ENCODE data around the gene LIAS.
"Not testable (repeated sequence)": the region's sequence is repeated elsewhere in the genome, so short reads cannot be mapped to it uniquely, and the experiment has no call there.

The LIAS gene

DNA sequence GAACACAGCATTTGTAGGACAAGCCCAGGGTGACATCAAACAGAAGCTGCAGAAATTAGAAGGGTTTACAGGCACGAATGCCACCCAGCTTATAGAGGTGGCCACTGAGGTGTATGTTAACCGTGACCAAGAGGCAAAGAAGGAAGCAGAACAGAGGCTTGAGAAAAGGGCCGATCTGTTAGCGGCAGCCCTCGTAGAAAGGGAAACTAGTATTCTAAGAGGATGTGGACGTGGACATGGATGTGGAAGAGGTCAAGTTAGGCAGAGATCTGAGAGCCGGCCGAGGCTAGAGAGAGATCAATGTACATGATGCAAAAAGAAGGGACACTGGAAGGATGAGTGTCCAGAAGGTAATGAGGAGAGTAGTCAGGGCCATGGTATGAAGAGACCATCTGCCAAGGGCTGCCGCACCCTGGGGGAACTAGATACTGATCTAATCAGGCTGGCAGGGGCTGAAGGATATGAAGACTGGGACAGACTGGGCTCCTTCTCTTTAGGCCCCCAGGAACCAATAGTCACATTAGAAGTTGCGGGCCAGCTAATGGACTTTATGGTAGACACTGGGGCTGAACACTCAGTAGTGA lies 27.5 kb downstream of the LIAS start:
- H4K20me1 ChIP-seq = no peaks in the 10 kb centered on the region
- H3K27ac ChIP-seq = no peak overlapping the region
- no peak overlapping the region for H3K9ac ChIP-seq
- H3K9me3 ChIP-seq (replicated peaks in 1 of 11) = peaks cover 16 to 29% (median 26%) of the 10 kb centered on the region in 11 experiments
- no peak for TF ChIP-seq Cebpa-rat (IDR thresholded peaks at IDR 0.05)
- no peaks in the 10 kb centered on the region for H3K36me3 ChIP-seq
- H3K27me3 ChIP-seq = no peaks in the 10 kb centered on the region
- H3K4me3 ChIP-seq = no peak overlapping the region
- H3K4me1 ChIP-seq = no peaks in the 10 kb centered on the region
- H3K4me2 ChIP-seq = no peak overlapping the region

- no peak for TF ChIP-seq Cebpa-rat (IDR thresholded peaks at IDR 0.05)
- Histone ChIP-seq H3K4me1 (peaks cover 0 to 7% (median 6%) of the 10 kb centered on the region in 10 experiments; a peak in 6 of 20 replicates), H3K4me2 (no peak overlapping the region), H3K9ac (no peak overlapping the region), H3K9me3 (replicated peaks in 1 of 11) (peaks cover 0 to 8% (median 4%) of the 10 kb centered on the region in 11 experiments; a peak in 20 of 22 replicates), H3K36me3 (no peaks in the 10 kb centered on the region), H4K20me1 (no peaks in the 10 kb centered on the region), H3K27me3 (no peaks in the 10 kb centered on the region), H3K4me3 (no peak overlapping the region), H3K27ac (no peak overlapping the region)
Measured at GRCh38 chr4:39490322-39490721, 31.5 kb downstream of the LIAS start.

- TF ChIP-seq Cebpa-rat (IDR thresholded peaks at IDR 0.05) = no peak
- Histone ChIP-seq H3K27me3 (no peaks in the 10 kb centered on the region), H3K9me3 (replicated peaks in 1 of 11) (no peaks in the 10 kb centered on the region), H3K4me3 (no peak overlapping the region), H3K9ac (no peak overlapping the region), H3K4me2 (no peak overlapping the region), H3K4me1 (peaks cover 0 to 7% (median 6%) of the 10 kb centered on the region in 10 experiments; a peak in 6 of 20 replicates), H4K20me1 (no peaks in the 10 kb centered on the region), H3K27ac (no peak overlapping the region), H3K36me3 (peaks cover 8 to 15% (median 12%) of the 10 kb centered on the region in 11 experiments)
Measured at GRCh38 chr4:39494354-39494753, 35.5 kb downstream of the LIAS start.

- no peak overlapping the region for H3K27ac ChIP-seq
- H3K4me3 ChIP-seq = no peak overlapping the region
- H3K9me3 ChIP-seq (replicated peaks in 1 of 11) = no peaks in the 10 kb centered on the region
- peaks cover 19 to 28% (median 25%) of the 10 kb centered on the region in 11 experiments for H3K36me3 ChIP-seq
- no peaks in the 10 kb centered on the region for H4K20me1 ChIP-seq
- H3K4me1 ChIP-seq = peaks cover 0 to 7% (median 6%) of the 10 kb centered on the region in 10 experiments; a peak in 6 of 20 replicates
- no peak overlapping the region for H3K9ac ChIP-seq
- H3K27me3 ChIP-seq = no peaks in the 10 kb centered on the region
- no peak overlapping the region for H3K4me2 ChIP-seq
- TF ChIP-seq Cebpa-rat (IDR thresholded peaks at IDR 0.05) = no peak
Measured at GRCh38 chr4:39495446-39496213, 36.8 kb downstream of the LIAS start.

DNA sequence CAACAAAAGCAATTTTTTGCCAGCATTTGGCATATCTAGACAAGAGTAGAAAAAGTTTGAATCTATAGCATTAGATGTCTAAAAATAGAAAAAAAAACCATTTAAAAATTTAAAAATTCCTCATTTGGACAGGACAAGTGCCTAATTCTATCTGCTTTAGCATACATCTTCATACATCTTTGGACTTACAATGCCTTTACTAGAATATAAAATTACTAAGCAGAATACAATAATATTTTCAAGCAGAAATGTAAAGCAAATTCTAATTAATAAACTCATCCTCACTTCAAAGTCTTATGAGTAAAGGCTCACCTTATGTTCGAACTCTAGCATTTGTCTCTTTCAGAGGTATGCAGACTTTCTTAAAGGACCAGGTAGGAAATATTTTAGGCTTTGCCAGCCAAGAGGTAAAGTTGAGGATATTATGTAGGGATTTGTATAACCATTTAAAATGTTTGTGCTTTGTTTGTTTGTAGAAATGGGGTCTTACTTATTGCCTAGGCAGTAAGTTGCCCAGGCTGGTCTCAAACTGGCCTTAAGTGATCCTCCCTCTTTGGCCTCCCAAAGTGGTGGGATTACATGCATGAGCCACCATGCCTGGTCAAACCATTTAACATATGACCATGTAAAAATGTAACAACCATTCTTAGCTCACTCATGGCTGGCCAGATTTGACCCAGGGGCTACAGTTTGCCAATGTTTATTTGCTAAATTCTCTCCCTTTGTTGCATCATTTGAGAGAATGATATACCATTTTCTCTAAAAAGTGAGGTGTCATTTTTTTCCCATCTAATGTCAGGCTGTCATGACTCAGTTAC lies 39.3 kb downstream of the LIAS start:
- Histone ChIP-seq H3K36me3 (peaks cover 40 to 52% (median 49%) of the 10 kb centered on the region in 11 experiments), H3K9ac (no peak overlapping the region), H3K27me3 (no peaks in the 10 kb centered on the region), H3K4me2 (no peak overlapping the region), H3K4me3 (no peak overlapping the region), H4K20me1 (no peaks in the 10 kb centered on the region), H3K9me3 (replicated peaks in 1 of 11) (no peaks in the 10 kb centered on the region), H3K4me1 (no peaks in the 10 kb centered on the region), H3K27ac (no peak overlapping the region)
- TF ChIP-seq Cebpa-rat (IDR thresholded peaks at IDR 0.05) = no peak

DNA sequence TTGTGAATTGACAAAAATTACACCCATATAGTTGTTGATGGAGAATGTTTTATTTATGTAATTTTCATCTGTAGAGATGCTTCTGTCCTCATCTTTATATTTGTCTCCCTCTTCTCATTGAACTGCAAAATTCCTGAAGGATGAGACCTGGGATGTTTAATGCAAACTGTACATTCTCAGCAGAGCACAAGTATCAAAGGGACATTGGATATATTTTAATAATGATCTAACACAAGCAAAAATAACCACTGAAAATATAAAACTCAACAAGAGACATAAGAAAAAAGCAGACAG lies 39.8 kb downstream of the LIAS start:
- H3K4me1 ChIP-seq = no peaks in the 10 kb centered on the region
- no peak for TF ChIP-seq Cebpa-rat (IDR thresholded peaks at IDR 0.05)
- no peak overlapping the region for H3K9ac ChIP-seq
- no peaks in the 10 kb centered on the region for H3K9me3 ChIP-seq (replicated peaks in 1 of 11)
- no peaks in the 10 kb centered on the region for H3K27me3 ChIP-seq
- H3K27ac ChIP-seq = no peak overlapping the region
- no peak overlapping the region for H3K4me3 ChIP-seq
- H3K4me2 ChIP-seq = no peak overlapping the region
- peaks cover 46 to 58% (median 54%) of the 10 kb centered on the region in 11 experiments for H3K36me3 ChIP-seq
- no peaks in the 10 kb centered on the region for H4K20me1 ChIP-seq

GRCh38 chr4:39502019-39502663 lies 43.3 kb downstream of the LIAS start:
- no peak overlapping the region for H3K9ac ChIP-seq
- H4K20me1 ChIP-seq = no peaks in the 10 kb centered on the region
- H3K9me3 ChIP-seq (replicated peaks in 1 of 11) = no peaks in the 10 kb centered on the region
- no peaks in the 10 kb centered on the region for H3K27me3 ChIP-seq
- H3K36me3 ChIP-seq = peaks cover 80 to 92% (median 89%) of the 10 kb centered on the region in 11 experiments
- H3K27ac ChIP-seq = no peak overlapping the region
- TF ChIP-seq Cebpa-rat (IDR thresholded peaks at IDR 0.05) = no peak
- no peak overlapping the region for H3K4me2 ChIP-seq
- no peaks in the 10 kb centered on the region for H3K4me1 ChIP-seq
- no peak overlapping the region for H3K4me3 ChIP-seq

- H3K27me3 ChIP-seq; H4K20me1 ChIP-seq; H3K9me3 ChIP-seq (replicated peaks in 1 of 11); H3K4me1 ChIP-seq; H3K9ac ChIP-seq; H3K27ac ChIP-seq; H3K4me3 ChIP-seq; H3K4me2 ChIP-seq: not testable (repeated sequence)
- peaks cover 85 to 97% (median 94%) of the 10 kb centered on the region in 11 experiments for H3K36me3 ChIP-seq
Measured at GRCh38 chr4:39502664-39503035, 43.8 kb downstream of the LIAS start.

GRCh38 chr4:39504538-39504937 lies 45.7 kb downstream of the LIAS start:
- H3K4me3 ChIP-seq = no peak overlapping the region
- no peaks in the 10 kb centered on the region for H3K27me3 ChIP-seq
- no peaks in the 10 kb centered on the region for H4K20me1 ChIP-seq
- no peaks in the 10 kb centered on the region for H3K9me3 ChIP-seq (replicated peaks in 1 of 11)
- H3K27ac ChIP-seq = no peak overlapping the region
- no peaks in the 10 kb centered on the region for H3K4me1 ChIP-seq
- no peak overlapping the region for H3K4me2 ChIP-seq
- no peak overlapping the region for H3K9ac ChIP-seq
- TF ChIP-seq Cebpa-rat (IDR thresholded peaks at IDR 0.05) = no peak
- peaks cover 92 to 100% (median 99%) of the 10 kb centered on the region in 11 experiments for H3K36me3 ChIP-seq
